ENCODE results near the gene PDE10A.

PDE10A gene

DNA sequence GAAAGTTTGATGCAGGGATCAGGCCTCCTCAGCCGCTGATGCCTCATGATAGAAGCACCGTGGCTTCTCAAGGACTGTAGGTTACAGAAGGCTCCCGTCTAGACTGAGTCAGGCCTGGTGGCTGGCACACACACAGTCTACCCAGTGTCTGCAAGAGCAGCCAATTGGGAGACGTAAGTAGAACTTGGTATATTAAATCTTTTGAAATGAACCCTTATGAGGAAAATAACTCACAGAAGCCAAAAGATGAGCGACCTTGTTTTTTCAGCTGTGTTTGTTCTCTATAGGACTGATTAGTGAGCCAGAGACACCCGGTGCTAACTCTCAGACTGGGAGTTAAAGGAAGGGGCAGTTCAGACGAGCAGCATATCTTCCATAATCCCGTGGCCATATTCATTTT is 5.9 kb upstream of the PDE10A start:
- Histone ChIP-seq H3K4me3 (replicated peaks; ENCODE audit: low read depth, low read length) (no peak overlapping the region), H3K36me3 (ENCODE audit: control insufficient read depth, insufficient read depth, low read length) (no peaks in the 10 kb centered on the region), H3K27me3 (replicated peaks; ENCODE audit: control insufficient read depth, insufficient read depth, low read length) (no peaks in the 10 kb centered on the region; the same call in 1 of the 2 replicates)
- DNase-seq (ENCODE audit: extremely low read depth, insufficient read length) = no peak
- TF ChIP-seq, protein P1, sequence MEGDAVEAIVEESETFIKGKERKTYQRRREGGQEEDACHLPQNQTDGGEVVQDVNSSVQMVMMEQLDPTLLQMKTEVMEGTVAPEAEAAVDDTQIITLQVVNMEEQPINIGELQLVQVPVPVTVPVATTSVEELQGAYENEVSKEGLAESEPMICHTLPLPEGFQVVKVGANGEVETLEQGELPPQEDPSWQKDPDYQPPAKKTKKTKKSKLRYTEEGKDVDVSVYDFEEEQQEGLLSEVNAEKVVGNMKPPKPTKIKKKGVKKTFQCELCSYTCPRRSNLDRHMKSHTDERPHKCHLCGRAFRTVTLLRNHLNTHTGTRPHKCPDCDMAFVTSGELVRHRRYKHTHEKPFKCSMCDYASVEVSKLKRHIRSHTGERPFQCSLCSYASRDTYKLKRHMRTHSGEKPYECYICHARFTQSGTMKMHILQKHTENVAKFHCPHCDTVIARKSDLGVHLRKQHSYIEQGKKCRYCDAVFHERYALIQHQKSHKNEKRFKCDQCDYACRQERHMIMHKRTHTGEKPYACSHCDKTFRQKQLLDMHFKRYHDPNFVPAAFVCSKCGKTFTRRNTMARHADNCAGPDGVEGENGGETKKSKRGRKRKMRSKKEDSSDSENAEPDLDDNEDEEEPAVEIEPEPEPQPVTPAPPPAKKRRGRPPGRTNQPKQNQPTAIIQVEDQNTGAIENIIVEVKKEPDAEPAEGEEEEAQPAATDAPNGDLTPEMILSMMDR (IDR thresholded peaks at IDR 0.05; ENCODE audit: insufficient read depth, low read length, poor library complexity, severe bottlenecking) = no peak

- Histone ChIP-seq H3K36me3 (ENCODE audit: control insufficient read depth, insufficient read depth, low read length) (no peaks in the 10 kb centered on the region), H3K27me3 (replicated peaks; ENCODE audit: control insufficient read depth, insufficient read depth, low read length) (no peaks in the 10 kb centered on the region), H3K4me3 (replicated peaks; ENCODE audit: low read depth, low read length) (no peak overlapping the region)
- DNase-seq (ENCODE audit: extremely low read depth, insufficient read length) = no peak
- TF ChIP-seq, protein P1 (IDR thresholded peaks at IDR 0.05; ENCODE audit: insufficient read depth, low read length, poor library complexity, severe bottlenecking) = no peak
Observed at GRCh38 chr6:165665384-165665672, 2.3 kb upstream of the PDE10A start.

- Histone ChIP-seq H3K36me3 (ENCODE audit: control insufficient read depth, insufficient read depth, low read length) (no peaks in the 10 kb centered on the region), H3K4me3 (replicated peaks; ENCODE audit: low read depth, low read length) (no peak overlapping the region), H3K27me3 (replicated peaks; ENCODE audit: control insufficient read depth, insufficient read depth, low read length) (no peaks in the 10 kb centered on the region)
- no peak for DNase-seq (ENCODE audit: extremely low read depth, insufficient read length)
- TF ChIP-seq, protein P1 (IDR thresholded peaks at IDR 0.05; ENCODE audit: insufficient read depth, low read length, poor library complexity, severe bottlenecking) = no peak
Observed at GRCh38 chr6:165664559-165665383, 1.7 kb upstream of the PDE10A start.

DNA sequence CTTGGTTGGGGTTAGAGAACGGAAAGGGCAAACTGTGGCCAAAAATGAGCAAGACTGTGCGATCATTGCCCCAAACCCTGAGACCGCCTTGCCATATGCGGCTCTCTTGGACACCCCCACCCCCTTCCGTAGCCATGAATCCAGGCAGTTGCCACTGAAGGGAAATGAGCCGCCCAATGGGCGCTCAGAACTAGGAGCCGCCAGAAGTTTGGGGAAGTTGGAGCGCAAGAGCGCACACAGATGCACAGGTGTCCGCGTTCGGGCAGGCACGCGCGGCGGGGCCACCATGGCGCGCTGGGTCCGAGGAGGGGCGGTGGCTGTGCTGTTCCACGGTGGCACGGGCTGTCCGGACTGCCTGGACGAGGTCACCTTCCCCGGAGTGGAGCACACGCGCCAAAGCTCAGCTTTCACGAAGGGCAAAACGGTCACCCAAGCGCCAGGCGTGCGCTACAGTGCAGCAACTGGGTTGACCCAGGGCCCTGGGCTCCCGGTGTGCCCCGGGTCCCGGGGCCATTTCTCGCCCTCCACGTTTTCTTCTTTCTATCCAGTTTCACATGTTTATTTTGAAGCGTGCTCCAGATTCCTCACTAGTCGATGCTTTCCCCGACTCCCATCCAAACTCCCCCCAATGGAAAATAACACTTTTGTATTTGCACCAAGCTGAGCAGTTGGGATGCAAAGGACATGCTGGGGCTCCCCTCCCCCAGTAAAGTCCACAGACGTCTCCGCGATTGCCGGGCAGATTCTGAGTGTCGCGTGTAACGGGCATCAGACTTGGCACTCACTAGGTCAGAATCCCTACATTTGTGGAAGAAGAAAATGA is 906 bp upstream of the PDE10A start:
- DNase-seq (ENCODE audit: extremely low read depth, insufficient read length) = no peak
- Histone ChIP-seq H3K36me3 (ENCODE audit: control insufficient read depth, insufficient read depth, low read length) (no peaks in the 10 kb centered on the region), H3K27me3 (replicated peaks; ENCODE audit: control insufficient read depth, insufficient read depth, low read length) (no peaks in the 10 kb centered on the region), H3K4me3 (replicated peaks; ENCODE audit: low read depth, low read length) (no peak overlapping the region)
- TF ChIP-seq, protein P1 (IDR thresholded peaks at IDR 0.05; ENCODE audit: insufficient read depth, low read length, poor library complexity, severe bottlenecking) = no peak

- TF ChIP-seq, protein P1 (IDR thresholded peaks at IDR 0.05; ENCODE audit: insufficient read depth, low read length, poor library complexity, severe bottlenecking) = no peak
- no peaks in the 10 kb centered on the region; the same call in 1 of the 2 replicates for H3K27me3 ChIP-seq (replicated peaks; ENCODE audit: control insufficient read depth, insufficient read depth, low read length)
- H3K4me3 ChIP-seq (replicated peaks; ENCODE audit: low read depth, low read length) = no peak overlapping the region
- H3K36me3 ChIP-seq (ENCODE audit: control insufficient read depth, insufficient read depth, low read length) = no peaks in the 10 kb centered on the region
- no peak for DNase-seq (ENCODE audit: extremely low read depth, insufficient read length)
Observed at GRCh38 chr6:165663377-165663735, 315 bp upstream of the PDE10A start.
